K562 (cell line): ENCODE results near the gene SIGLEC1.

Experiments used
- CC2D1A ChIP-seq: fragments of 450-650 bp; IDR thresholded peaks from 2 replicates; pipeline ENCODE4 v1.6.1; 2017; ENCODE audit warnings: mild to moderate bottlenecking
- E2F1 ChIP-seq: sonication (generic); formaldehyde crosslinking; IDR thresholded peaks from 2 replicates; pipeline ENCODE4 v1.8.1; 2023; ENCODE audit warnings: mild to moderate bottlenecking, missing genetic modification reagents, moderate library complexity
- FOXO4 ChIP-seq: fragments of 450-650 bp; formaldehyde crosslinking; IDR thresholded peaks from 2 replicates; pipeline ENCODE4 v1.4.0; 2020; ENCODE audit warnings: mild to moderate bottlenecking, moderate library complexity
- KDM5B ChIP-seq: fragments of 200-600 bp; sonication (generic); IDR thresholded peaks from 2 replicates; pipeline ENCODE4 v1.6.1; 2012; ENCODE audit warnings: low read depth, mild to moderate bottlenecking, moderate library complexity, low read length, control low read depth, inconsistent platforms; ENCODE audit not compliant: insufficient replicate concordance
- POLR2A ChIP-seq: fragments of 450-650 bp; conservative IDR thresholded peaks from 2 replicates; pipeline ENCODE4 v1.6.1; 2016
- SMARCA5 ChIP-seq: fragments of 450-650 bp; IDR thresholded peaks from 2 replicates; pipeline ENCODE4 v1.6.1; 2016
- SNRNP70 ChIP-seq: fragments of 200-400 bp; formaldehyde crosslinking; optimal IDR thresholded peaks from 2 replicates; pipeline ENCODE3; 2017; ENCODE audit warnings: low read depth, low read length
- ZNF780A ChIP-seq: fragments of 250-450 bp; sonication (Bioruptor Pico); IDR thresholded peaks from 2 replicates; pipeline ENCODE4 v1.5.0; 2021; ENCODE audit warnings: mild to moderate bottlenecking

GRCh38 chr20:3705491-3705969, 6.9 kb downstream of the SIGLEC1 start:
- no peak for TF ChIP-seq SNRNP70
- no peak for TF ChIP-seq CC2D1A
- no peak for TF ChIP-seq E2F1 (CRISPR knock-in tag)
- TF ChIP-seq FOXO4 (CRISPR knock-in tag), result no peak
- TF ChIP-seq POLR2A, result no peak
- TF ChIP-seq SMARCA5, result no peak
- TF ChIP-seq KDM5B, result no peak
- no peak for TF ChIP-seq ZNF780A (CRISPR knock-in tag)
